Erythroblast (primary cell): ENCODE data around the gene NRXN3.

Experiments
- GATA1 ChIP-seq: IDR thresholded peaks from 2 replicates; pipeline ENCODE4 v1.6.1; 2011; ENCODE audit warnings: low read depth, mild to moderate bottlenecking, control low read depth, low read length, moderate library complexity
- POLR2A ChIP-seq: IDR thresholded peaks from 2 replicates; pipeline ENCODE4 v1.6.1; 2011; ENCODE audit warnings: mild to moderate bottlenecking, low read length

- TF ChIP-seq POLR2A = no peak
- no peak for TF ChIP-seq GATA1
These were observed 422.5 kb downstream of the NRXN3 start for GRCh38 chr14:78592616-78593219.
